ENCODE results near the gene RGPD4. TPM values are rescaled to one million over a fixed set of nuclear protein-coding genes. Genes with fewer than 3 reads are reported as not detected.
"Not testable (repeated sequence)": the region's sequence is repeated elsewhere in the genome, so short reads cannot be mapped to it uniquely, and the experiment has no call there.

RGPD4 gene
- polyA plus RNA-seq (2013) = 0.03 TPM

DNA sequence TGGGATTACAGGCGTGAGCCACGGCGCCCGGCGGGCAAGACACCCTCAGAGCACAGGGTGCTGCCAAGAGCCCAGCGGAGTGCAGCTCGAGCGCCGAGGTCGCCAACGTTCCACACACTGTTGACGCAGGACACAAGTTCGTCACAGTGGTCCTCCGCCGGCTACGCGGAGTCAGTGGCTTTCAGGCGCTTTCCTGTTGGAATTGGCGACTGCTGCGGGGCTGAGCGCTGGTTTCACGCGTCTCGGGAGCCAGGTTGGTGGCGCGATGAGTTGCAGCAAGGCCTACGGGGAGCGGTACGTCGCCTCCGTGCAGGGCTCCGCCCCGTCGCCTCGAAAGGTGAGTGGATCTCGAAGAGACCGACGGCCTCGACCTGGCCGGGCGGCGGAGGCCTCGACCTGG is at the start of gene RGPD4:
Gene RGPD4 (plus strand): TSS at position 144 of the 400 bp plus-strand sequence. CDS start 122 bp downstream, at position 266.
- CTCF ChIA-PET; POLR2A ChIA-PET; H3K27ac ChIP-seq (ENCODE audit: insufficient read depth in 1 of 2, low read depth in 1 of 2, low read length in 2 of 2, poor library complexity in 1 of 2, severe bottlenecking in 2 of 2); H3K36me3 ChIP-seq (ENCODE audit: control insufficient read depth in 4 of 4, insufficient read depth in 4 of 4, low read length in 3 of 4); DNase-seq; H3K9me3 ChIP-seq (ENCODE audit: control extremely low read depth in 1 of 5, control insufficient read depth in 4 of 5, insufficient read depth in 2 of 5, low read depth in 1 of 5, low read length in 4 of 5); H3K4me3 ChIP-seq (ENCODE audit: control insufficient read depth in 1 of 7, extremely low read depth in 1 of 7, insufficient read depth in 4 of 7, low read depth in 2 of 7, low read length in 6 of 7); H3K27me3 ChIP-seq (replicated peaks in 2 of 5; ENCODE audit: control insufficient read depth in 4 of 5, insufficient read depth in 5 of 5, low read length in 4 of 5); H3K4me1 ChIP-seq (ENCODE audit: control extremely low read depth in 1 of 4, control insufficient read depth in 4 of 4, insufficient read depth in 4 of 4, low read length in 3 of 4): not testable (repeated sequence)
- WGBS (ENCODE audit: insufficient coverage) = 98% methylated on average over 18 of the region's 43 CpGs

DNA sequence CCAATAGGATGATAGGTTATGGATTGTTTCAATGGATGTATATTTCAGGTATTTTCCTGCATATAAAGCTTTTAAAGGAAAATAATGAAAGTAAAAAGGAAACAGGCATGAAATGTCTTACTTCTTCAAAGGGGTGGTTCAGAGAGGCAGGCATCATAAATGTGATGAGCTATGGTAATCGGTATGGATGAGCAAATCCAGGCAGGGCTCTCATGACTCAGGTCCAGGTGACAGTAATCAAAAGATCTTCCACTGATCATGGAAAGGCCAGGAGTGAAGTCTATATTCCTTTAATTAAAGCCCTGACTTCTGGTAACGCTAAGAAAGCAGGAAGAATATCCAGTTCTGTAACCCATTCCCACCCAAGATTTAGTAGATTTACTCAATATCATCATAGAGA is 48.7 kb upstream of the RGPD4 start:
- DNase-seq = no peak
- H3K36me3 ChIP-seq (ENCODE audit: control insufficient read depth in 4 of 4, insufficient read depth in 4 of 4, low read length in 3 of 4) = no peaks in the 10 kb centered on the region
- H3K9me3 ChIP-seq (ENCODE audit: control extremely low read depth in 1 of 5, control insufficient read depth in 4 of 5, insufficient read depth in 2 of 5, low read depth in 1 of 5, low read length in 4 of 5) = no peaks in the 10 kb centered on the region
- no peaks in the 10 kb centered on the region for H3K4me1 ChIP-seq (ENCODE audit: control extremely low read depth in 1 of 4, control insufficient read depth in 4 of 4, insufficient read depth in 4 of 4, low read length in 3 of 4)
- ChIA-PET POLR2A (no interaction called here), CTCF (no interaction called here)
- H3K4me3 ChIP-seq (ENCODE audit: control insufficient read depth in 1 of 7, extremely low read depth in 1 of 7, insufficient read depth in 4 of 7, low read depth in 2 of 7, low read length in 6 of 7) = no peak overlapping the region
- no peak overlapping the region for H3K27ac ChIP-seq (ENCODE audit: insufficient read depth in 1 of 2, low read depth in 1 of 2, low read length in 2 of 2, poor library complexity in 1 of 2, severe bottlenecking in 2 of 2)
- 92% methylated on average over 2 of the region's 2 CpGs for WGBS (ENCODE audit: insufficient coverage)
- H3K27me3 ChIP-seq (replicated peaks in 2 of 5; ENCODE audit: control insufficient read depth in 4 of 5, insufficient read depth in 5 of 5, low read length in 4 of 5) = no peaks in the 10 kb centered on the region

GRCh38 chr2:107785756-107786155 is 40.9 kb upstream of the RGPD4 start:
- CTCF ChIA-PET = no interaction called here
- no peaks in the 10 kb centered on the region for H3K9me3 ChIP-seq (ENCODE audit: control extremely low read depth in 1 of 5, control insufficient read depth in 4 of 5, insufficient read depth in 2 of 5, low read depth in 1 of 5, low read length in 4 of 5)
- no peak for DNase-seq
- no peak overlapping the region for H3K4me3 ChIP-seq (ENCODE audit: control insufficient read depth in 1 of 7, extremely low read depth in 1 of 7, insufficient read depth in 4 of 7, low read depth in 2 of 7, low read length in 6 of 7)
- H3K27ac ChIP-seq (ENCODE audit: insufficient read depth in 1 of 2, low read depth in 1 of 2, low read length in 2 of 2, poor library complexity in 1 of 2, severe bottlenecking in 2 of 2) = no peak overlapping the region
- no peaks in the 10 kb centered on the region for H3K27me3 ChIP-seq (replicated peaks in 2 of 5; ENCODE audit: control insufficient read depth in 4 of 5, insufficient read depth in 5 of 5, low read length in 4 of 5)
- WGBS (ENCODE audit: insufficient coverage) = no CpG with 5 or more reads among the region's 1 CpG
- POLR2A ChIA-PET = no interaction called here
- no peaks in the 10 kb centered on the region for H3K36me3 ChIP-seq (ENCODE audit: control insufficient read depth in 4 of 4, insufficient read depth in 4 of 4, low read length in 3 of 4)
- no peaks in the 10 kb centered on the region for H3K4me1 ChIP-seq (ENCODE audit: control extremely low read depth in 1 of 4, control insufficient read depth in 4 of 4, insufficient read depth in 4 of 4, low read length in 3 of 4)

DNA sequence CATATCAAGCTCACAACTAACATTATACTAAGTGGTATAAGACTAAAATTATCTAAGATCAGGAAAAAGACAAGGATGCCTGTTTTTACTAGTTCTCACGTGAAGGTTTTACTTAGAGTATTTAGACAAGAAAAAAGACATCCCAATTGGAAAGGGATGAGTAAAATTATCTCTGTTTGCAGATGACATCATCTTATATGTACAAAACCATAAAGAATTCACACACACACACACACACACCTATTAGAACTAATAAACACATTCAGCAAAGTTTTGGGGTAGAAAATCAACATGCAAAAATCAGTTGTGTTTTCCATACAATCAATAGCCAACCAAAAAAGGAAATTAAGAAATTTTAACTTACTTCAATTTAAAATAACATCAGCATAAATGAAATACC is 35.9 kb upstream of the RGPD4 start:
- no peaks in the 10 kb centered on the region for H3K4me1 ChIP-seq (ENCODE audit: control extremely low read depth in 1 of 4, control insufficient read depth in 4 of 4, insufficient read depth in 4 of 4, low read length in 3 of 4)
- H3K36me3 ChIP-seq (ENCODE audit: control insufficient read depth in 4 of 4, insufficient read depth in 4 of 4, low read length in 3 of 4) = no peaks in the 10 kb centered on the region
- WGBS (ENCODE audit: insufficient coverage) = no CpG with 5 or more reads among the region's 1 CpG
- no peaks in the 10 kb centered on the region for H3K9me3 ChIP-seq (ENCODE audit: control extremely low read depth in 1 of 5, control insufficient read depth in 4 of 5, insufficient read depth in 2 of 5, low read depth in 1 of 5, low read length in 4 of 5)
- no peak overlapping the region for H3K4me3 ChIP-seq (ENCODE audit: control insufficient read depth in 1 of 7, extremely low read depth in 1 of 7, insufficient read depth in 4 of 7, low read depth in 2 of 7, low read length in 6 of 7)
- no peaks in the 10 kb centered on the region for H3K27me3 ChIP-seq (replicated peaks in 2 of 5; ENCODE audit: control insufficient read depth in 4 of 5, insufficient read depth in 5 of 5, low read length in 4 of 5)
- ChIA-PET POLR2A (no interaction called here), CTCF (no interaction called here)
- no peak overlapping the region for H3K27ac ChIP-seq (ENCODE audit: insufficient read depth in 1 of 2, low read depth in 1 of 2, low read length in 2 of 2, poor library complexity in 1 of 2, severe bottlenecking in 2 of 2)
- DNase-seq = no peak

DNA sequence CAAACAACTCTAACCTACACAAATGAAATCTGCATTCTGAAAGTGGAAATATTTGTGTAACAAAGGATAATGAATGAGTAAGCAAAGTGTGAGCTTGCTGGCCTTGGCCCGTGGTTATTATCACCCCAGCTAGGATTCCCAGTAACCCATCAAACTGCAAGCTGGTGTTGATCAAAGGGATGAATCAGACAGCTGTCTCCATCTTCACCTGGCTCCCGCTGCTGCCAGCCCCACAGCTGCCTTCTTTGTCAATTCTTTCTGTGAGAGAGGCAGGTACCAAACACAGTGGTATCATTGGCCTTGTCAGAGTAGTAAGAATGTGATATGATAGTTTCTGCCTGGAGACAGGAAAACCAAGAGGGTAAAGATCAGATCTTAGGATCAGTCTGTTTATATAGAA is 25.2 kb upstream of the RGPD4 start:
- H3K27me3 ChIP-seq (replicated peaks in 2 of 5; ENCODE audit: control insufficient read depth in 4 of 5, insufficient read depth in 5 of 5, low read length in 4 of 5) = no peaks in the 10 kb centered on the region
- ChIA-PET CTCF (no interaction called here), POLR2A (no interaction called here)
- H3K4me3 ChIP-seq (ENCODE audit: control insufficient read depth in 1 of 7, extremely low read depth in 1 of 7, insufficient read depth in 4 of 7, low read depth in 2 of 7, low read length in 6 of 7) = no peak overlapping the region
- H3K27ac ChIP-seq (ENCODE audit: insufficient read depth in 1 of 2, low read depth in 1 of 2, low read length in 2 of 2, poor library complexity in 1 of 2, severe bottlenecking in 2 of 2) = no peak overlapping the region
- H3K9me3 ChIP-seq (ENCODE audit: control extremely low read depth in 1 of 5, control insufficient read depth in 4 of 5, insufficient read depth in 2 of 5, low read depth in 1 of 5, low read length in 4 of 5) = peaks cover 0 to 5% (median 0%) of the 10 kb centered on the region in 5 experiments
- WGBS (ENCODE audit: insufficient coverage) = 84% methylated on average over 2 of the region's 2 CpGs
- DNase-seq = no peak
- H3K36me3 ChIP-seq (ENCODE audit: control insufficient read depth in 4 of 4, insufficient read depth in 4 of 4, low read length in 3 of 4) = no peaks in the 10 kb centered on the region
- no peaks in the 10 kb centered on the region for H3K4me1 ChIP-seq (ENCODE audit: control extremely low read depth in 1 of 4, control insufficient read depth in 4 of 4, insufficient read depth in 4 of 4, low read length in 3 of 4)

GRCh38 chr2:107804608-107805498 is 21.8 kb upstream of the RGPD4 start:
- CTCF ChIA-PET = interaction anchor here (1.0 to 1.1 kb wide), 2 partner anchors 11 to 940 kb away, joined by 3 to 4 read pairs; no protein-coding TSS in a partner anchor
- Histone ChIP-seq H3K36me3 (ENCODE audit: control insufficient read depth in 4 of 4, insufficient read depth in 4 of 4, low read length in 3 of 4) (no peaks in the 10 kb centered on the region), H3K27me3 (replicated peaks in 2 of 5; ENCODE audit: control insufficient read depth in 4 of 5, insufficient read depth in 5 of 5, low read length in 4 of 5) (no peaks in the 10 kb centered on the region), H3K4me1 (ENCODE audit: control extremely low read depth in 1 of 4, control insufficient read depth in 4 of 4, insufficient read depth in 4 of 4, low read length in 3 of 4) (no peaks in the 10 kb centered on the region), H3K27ac (ENCODE audit: insufficient read depth in 1 of 2, low read depth in 1 of 2, low read length in 2 of 2, poor library complexity in 1 of 2, severe bottlenecking in 2 of 2) (no peak overlapping the region), H3K9me3 (ENCODE audit: control extremely low read depth in 1 of 5, control insufficient read depth in 4 of 5, insufficient read depth in 2 of 5, low read depth in 1 of 5, low read length in 4 of 5) (peaks cover 0 to 5% (median 0%) of the 10 kb centered on the region in 5 experiments), H3K4me3 (ENCODE audit: control insufficient read depth in 1 of 7, extremely low read depth in 1 of 7, insufficient read depth in 4 of 7, low read depth in 2 of 7, low read length in 6 of 7) (no peak overlapping the region)
- POLR2A ChIA-PET = no interaction called here
- 92% methylated on average over 5 of the region's 6 CpGs for WGBS (ENCODE audit: insufficient coverage)
- DNase-seq = no peak

DNA sequence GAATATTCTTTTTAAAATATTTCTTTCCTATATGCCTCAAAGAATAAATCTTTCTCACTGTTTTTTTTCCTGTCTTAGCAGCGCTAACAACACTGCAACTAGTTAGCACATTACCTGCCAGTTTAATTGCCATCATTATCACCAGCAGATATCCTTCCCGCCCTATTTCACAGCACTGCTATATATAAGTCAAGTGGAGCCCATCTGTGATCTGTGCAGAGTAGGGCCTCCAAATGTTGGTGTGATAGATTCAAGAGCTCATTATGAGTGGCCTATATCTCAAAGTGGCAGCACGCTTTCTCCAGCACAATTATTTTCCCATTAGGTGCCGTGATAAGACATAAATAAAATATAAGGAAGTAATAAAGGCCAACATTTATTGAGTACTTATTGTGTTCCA is 19.8 kb upstream of the RGPD4 start:
- POLR2A ChIA-PET = no interaction called here
- no peak for DNase-seq
- Histone ChIP-seq H3K4me1 (ENCODE audit: control extremely low read depth in 1 of 4, control insufficient read depth in 4 of 4, insufficient read depth in 4 of 4, low read length in 3 of 4) (no peaks in the 10 kb centered on the region), H3K9me3 (ENCODE audit: control extremely low read depth in 1 of 5, control insufficient read depth in 4 of 5, insufficient read depth in 2 of 5, low read depth in 1 of 5, low read length in 4 of 5) (peaks cover 0 to 5% (median 0%) of the 10 kb centered on the region in 5 experiments), H3K4me3 (ENCODE audit: control insufficient read depth in 1 of 7, extremely low read depth in 1 of 7, insufficient read depth in 4 of 7, low read depth in 2 of 7, low read length in 6 of 7) (no peak overlapping the region), H3K36me3 (ENCODE audit: control insufficient read depth in 4 of 4, insufficient read depth in 4 of 4, low read length in 3 of 4) (no peaks in the 10 kb centered on the region), H3K27ac (ENCODE audit: insufficient read depth in 1 of 2, low read depth in 1 of 2, low read length in 2 of 2, poor library complexity in 1 of 2, severe bottlenecking in 2 of 2) (no peak overlapping the region), H3K27me3 (replicated peaks in 2 of 5; ENCODE audit: control insufficient read depth in 4 of 5, insufficient read depth in 5 of 5, low read length in 4 of 5) (no peaks in the 10 kb centered on the region)
- WGBS (ENCODE audit: insufficient coverage) = 80% methylated on average over 1 of the region's 4 CpGs
- CTCF ChIA-PET = no interaction called here
